Measurements from ENCODE around the gene FMNL3.

DNA sequence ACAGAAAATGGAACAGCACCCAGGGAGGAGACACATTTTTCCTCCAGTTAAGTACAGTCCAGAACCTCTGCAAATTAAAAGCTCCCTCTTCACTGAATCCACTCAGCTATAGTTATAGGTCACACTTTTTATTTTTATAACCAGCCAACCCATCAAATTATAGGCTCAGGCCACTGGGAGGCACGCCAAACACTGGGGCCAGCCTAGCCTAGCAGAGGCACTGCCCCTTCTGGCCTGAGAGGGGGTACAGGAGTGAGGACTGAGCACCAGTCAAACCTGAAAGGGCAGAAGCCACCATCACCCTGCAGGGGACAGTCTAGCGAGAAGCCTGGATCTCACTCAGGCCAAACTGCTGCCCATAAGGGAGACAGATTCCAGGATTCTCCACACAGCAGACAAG, 19.3 kb downstream of the FMNL3 start:
- TF ChIP-seq POLR2A (IDR thresholded peaks at IDR 0.05) = no peak
- TF ChIP-seq, protein P1, sequence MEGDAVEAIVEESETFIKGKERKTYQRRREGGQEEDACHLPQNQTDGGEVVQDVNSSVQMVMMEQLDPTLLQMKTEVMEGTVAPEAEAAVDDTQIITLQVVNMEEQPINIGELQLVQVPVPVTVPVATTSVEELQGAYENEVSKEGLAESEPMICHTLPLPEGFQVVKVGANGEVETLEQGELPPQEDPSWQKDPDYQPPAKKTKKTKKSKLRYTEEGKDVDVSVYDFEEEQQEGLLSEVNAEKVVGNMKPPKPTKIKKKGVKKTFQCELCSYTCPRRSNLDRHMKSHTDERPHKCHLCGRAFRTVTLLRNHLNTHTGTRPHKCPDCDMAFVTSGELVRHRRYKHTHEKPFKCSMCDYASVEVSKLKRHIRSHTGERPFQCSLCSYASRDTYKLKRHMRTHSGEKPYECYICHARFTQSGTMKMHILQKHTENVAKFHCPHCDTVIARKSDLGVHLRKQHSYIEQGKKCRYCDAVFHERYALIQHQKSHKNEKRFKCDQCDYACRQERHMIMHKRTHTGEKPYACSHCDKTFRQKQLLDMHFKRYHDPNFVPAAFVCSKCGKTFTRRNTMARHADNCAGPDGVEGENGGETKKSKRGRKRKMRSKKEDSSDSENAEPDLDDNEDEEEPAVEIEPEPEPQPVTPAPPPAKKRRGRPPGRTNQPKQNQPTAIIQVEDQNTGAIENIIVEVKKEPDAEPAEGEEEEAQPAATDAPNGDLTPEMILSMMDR (IDR thresholded peaks at IDR 0.05) = no peak

Measured in body of pancreas (tissue), 4 donors.